HG02973 (cell line): ENCODE measurements around the gene DUSP1.

Experiments
- ATAC-seq: cut with Tn5 transposase; IDR thresholded peaks from one replicate; pipeline ENCODE4 v1.9.1; 2021; ENCODE audit warnings: moderate library complexity; ENCODE audit not compliant: unreplicated experiment

The DUSP1 gene

GRCh38 chr5:172765766-172766286, 5.2 kb downstream of the DUSP1 start:
- ATAC-seq = no peak

- ATAC-seq = peak; percentile 77
Observed at GRCh38 chr5:172764861-172765765, 5.9 kb downstream of the DUSP1 start.

GRCh38 chr5:172763120-172763464, 7.9 kb downstream of the DUSP1 start:
- no peak for ATAC-seq

- no peak for ATAC-seq
Observed at GRCh38 chr5:172762214-172763119, 8.5 kb downstream of the DUSP1 start.

- ATAC-seq = no peak
Observed at GRCh38 chr5:172760959-172761358, 10.0 kb downstream of the DUSP1 start.

GRCh38 chr5:172760136-172760535, 10.9 kb downstream of the DUSP1 start:
- ATAC-seq = no peak

GRCh38 chr5:172758834-172759149, 12.2 kb downstream of the DUSP1 start:
- no peak for ATAC-seq

GRCh38 chr5:172758077-172758833, 12.7 kb downstream of the DUSP1 start:
- no peak for ATAC-seq

- ATAC-seq = no peak
Observed at GRCh38 chr5:172757394-172758010, 13.5 kb downstream of the DUSP1 start.

GRCh38 chr5:172756764-172757393, 14.1 kb downstream of the DUSP1 start:
- ATAC-seq = no peak

GRCh38 chr5:172754596-172755356, 16.2 kb downstream of the DUSP1 start:
- ATAC-seq = no peak

GRCh38 chr5:172753101-172753500, 17.9 kb downstream of the DUSP1 start:
- no peak for ATAC-seq

GRCh38 chr5:172751761-172752510, 19.1 kb downstream of the DUSP1 start:
- no peak for ATAC-seq

- no peak for ATAC-seq
Observed at GRCh38 chr5:172749881-172750633, 20.9 kb downstream of the DUSP1 start.

GRCh38 chr5:172749076-172749475, 21.9 kb downstream of the DUSP1 start:
- ATAC-seq = no peak

- ATAC-seq = no peak
Observed at GRCh38 chr5:172748341-172748843, 22.6 kb downstream of the DUSP1 start.

- no peak for ATAC-seq
Observed at GRCh38 chr5:172747471-172747870, 23.5 kb downstream of the DUSP1 start.

GRCh38 chr5:172746725-172747124, 24.3 kb downstream of the DUSP1 start:
- no peak for ATAC-seq
